HEK293 (cell line): ENCODE measurements around the gene ATXN10.

ENCODE experiments used
- CTCF ChIA-PET: fragments of 350-600 bp; formaldehyde crosslinking; extraction: SDS; loops from one replicate; lab custom pipeline; 2021; ENCODE audit warnings: antibody characterized with exemption; lab: Yijun Ruan, JAX
- POLR2A ChIA-PET: fragments of 300-600 bp; formaldehyde crosslinking; extraction: SDS; loops from one replicate; lab custom pipeline; 2020; ENCODE audit warnings: antibody characterized with exemption, inconsistent platforms; lab: Yijun Ruan, JAX
- H3K27ac ChIP-seq: fragments of 200-500 bp; sonication (Bioruptor generic); 2 replicates; pipeline ENCODE4 v1.5.1; 2014; ENCODE audit warnings: low read depth, low read length, control low read depth, inconsistent platforms; ENCODE audit errors: extremely low read depth
- H3K36me3 ChIP-seq, 2 experiments: fragments of 200-500 bp in 1 of 2; sonication (Bioruptor generic) in 1 of 2; 1 replicate in 1 of 2; 2 replicates in 1 of 2; pipeline ENCODE4 v1.5.1; 2014 to 2017; ENCODE audit warnings: inconsistent platforms in 2 of 2, low read length in 2 of 2; ENCODE audit not compliant: control insufficient read depth in 2 of 2, insufficient read depth in 1 of 2
- H3K4me1 ChIP-seq: fragments of 200-500 bp; sonication (Bioruptor generic); 2 replicates; pipeline ENCODE4 v1.5.1; 2014; ENCODE audit warnings: mild to moderate bottlenecking, low read length, inconsistent platforms; ENCODE audit not compliant: control insufficient read depth, insufficient read depth
- H3K4me3 ChIP-seq: 2 replicates; pipeline ENCODE4 v1.5.1; 2011; ENCODE audit warnings: low read depth, mild to moderate bottlenecking, control low read depth, low read length, moderate library complexity
- H3K9me3 ChIP-seq: fragments of 200-500 bp; sonication (Bioruptor generic); 2 replicates; pipeline ENCODE4 v1.5.1; 2014; ENCODE audit warnings: low read depth, low read length, inconsistent platforms; ENCODE audit not compliant: control insufficient read depth, insufficient read depth
- GLIS1 ChIP-seq: fragments of 450-650 bp; formaldehyde crosslinking; IDR thresholded peaks from 2 replicates; pipeline ENCODE4 v1.5.1; 2016; ENCODE audit warnings: missing biosample characterization, missing genetic modification characterization
- HOXA7 ChIP-seq: sonication (generic); formaldehyde crosslinking; IDR thresholded peaks from 2 replicates; pipeline ENCODE4 v1.8.1; 2022; ENCODE audit warnings: missing genetic modification reagents, borderline replicate concordance
- KLF16 ChIP-seq: fragments of 450-650 bp; formaldehyde crosslinking; IDR thresholded peaks from 2 replicates; pipeline ENCODE4 v1.5.1; 2017; ENCODE audit warnings: missing biosample characterization, missing genetic modification characterization
- PRDM1 ChIP-seq: fragments of 450-650 bp; formaldehyde crosslinking; IDR thresholded peaks from 2 replicates; pipeline ENCODE4; 2016; ENCODE audit warnings: missing biosample characterization, missing genetic modification characterization
- ZBTB21 ChIP-seq: fragments of 450-650 bp; formaldehyde crosslinking; IDR thresholded peaks from 2 replicates; pipeline ENCODE4 v1.5.1; 2017; ENCODE audit warnings: missing biosample characterization, missing genetic modification characterization
- ZBTB7A ChIP-seq: fragments of 450-650 bp; formaldehyde crosslinking; IDR thresholded peaks from 2 replicates; pipeline ENCODE4 v1.5.1; 2016; ENCODE audit warnings: low read depth, missing biosample characterization, missing genetic modification characterization
- ZFP37 ChIP-seq: fragments of 450-650 bp; formaldehyde crosslinking; IDR thresholded peaks from 2 replicates; pipeline ENCODE4 v1.5.1; 2016; ENCODE audit warnings: missing biosample characterization, missing genetic modification characterization
- ZFP41 ChIP-seq: fragments of 450-650 bp; formaldehyde crosslinking; IDR thresholded peaks from 2 replicates; pipeline ENCODE4 v1.5.1; 2016; ENCODE audit warnings: missing biosample characterization, missing genetic modification characterization, borderline replicate concordance
- ZIC2 ChIP-seq: fragments of 450-650 bp; formaldehyde crosslinking; IDR thresholded peaks from 2 replicates; pipeline ENCODE4 v1.5.1; 2016; ENCODE audit warnings: missing biosample characterization, missing genetic modification characterization
- ZNF138 ChIP-seq: fragments of 450-650 bp; formaldehyde crosslinking; IDR thresholded peaks from 2 replicates; pipeline ENCODE4 v1.5.1; 2016; ENCODE audit warnings: missing biosample characterization, missing genetic modification characterization, borderline replicate concordance
- ZNF157 ChIP-seq: fragments of 450-650 bp; formaldehyde crosslinking; IDR thresholded peaks from 2 replicates; pipeline ENCODE4 v1.5.1; 2016; ENCODE audit warnings: missing biosample characterization, missing genetic modification characterization
- ZNF221 ChIP-seq: fragments of 450-650 bp; formaldehyde crosslinking; IDR thresholded peaks from 2 replicates; pipeline ENCODE4 v1.5.1; 2017; ENCODE audit warnings: missing biosample characterization, missing genetic modification characterization, borderline replicate concordance
- ZNF292 ChIP-seq: fragments of 450-650 bp; formaldehyde crosslinking; IDR thresholded peaks from 2 replicates; pipeline ENCODE4 v1.5.1; 2016; ENCODE audit warnings: low read depth, missing biosample characterization, missing genetic modification characterization, borderline replicate concordance
- ZNF391 ChIP-seq: fragments of 450-650 bp; formaldehyde crosslinking; IDR thresholded peaks from 2 replicates; pipeline ENCODE4 v1.5.1; 2016; ENCODE audit warnings: low read depth, missing biosample characterization, missing genetic modification characterization, borderline replicate concordance
- ZNF426 ChIP-seq: fragments of 450-650 bp; formaldehyde crosslinking; IDR thresholded peaks from 2 replicates; pipeline ENCODE4 v1.5.1; 2017; ENCODE audit warnings: missing biosample characterization, missing genetic modification characterization, mild to moderate bottlenecking, inconsistent platforms, moderate library complexity
- ZNF501 ChIP-seq: fragments of 450-650 bp; formaldehyde crosslinking; IDR thresholded peaks from 2 replicates; pipeline ENCODE4 v1.5.1; 2016; ENCODE audit warnings: missing biosample characterization, missing genetic modification characterization
- ZNF514 ChIP-seq: fragments of 450-650 bp; formaldehyde crosslinking; IDR thresholded peaks from 2 replicates; pipeline ENCODE4 v1.5.1; 2016; ENCODE audit warnings: missing biosample characterization, missing genetic modification characterization
- ZNF626 ChIP-seq: fragments of 450-650 bp; sonication (Bioruptor Pico); formaldehyde crosslinking; IDR thresholded peaks from 2 replicates; pipeline ENCODE4 v1.5.1; 2018; ENCODE audit warnings: missing biosample characterization, missing genetic modification characterization, inconsistent platforms
- ZNF660 ChIP-seq: fragments of 450-650 bp; IDR thresholded peaks from 2 replicates; pipeline ENCODE4 v1.5.1; 2018; ENCODE audit warnings: missing biosample characterization, mild to moderate bottlenecking, missing genetic modification characterization
- ZNF692 ChIP-seq: fragments of 450-650 bp; formaldehyde crosslinking; IDR thresholded peaks from 2 replicates; pipeline ENCODE4 v1.5.1; 2016; ENCODE audit warnings: missing biosample characterization, missing genetic modification characterization
- ZNF843 ChIP-seq: fragments of 450-650 bp; formaldehyde crosslinking; IDR thresholded peaks from 2 replicates; pipeline ENCODE4 v1.5.1; 2016; ENCODE audit warnings: missing biosample characterization, missing genetic modification characterization
- ZXDB ChIP-seq: fragments of 450-650 bp; formaldehyde crosslinking; IDR thresholded peaks from 2 replicates; pipeline ENCODE4 v1.5.1; 2016; ENCODE audit warnings: missing biosample characterization, missing genetic modification characterization
- TF ChIP-seq, protein P1 (sequence below): fragments of 450-650 bp; formaldehyde crosslinking; IDR thresholded peaks from 2 replicates; pipeline ENCODE4 v1.5.1; 2016; ENCODE audit warnings: missing biosample characterization, missing genetic modification characterization
- TF ChIP-seq, protein P2 (sequence below): fragments of 450-650 bp; IDR thresholded peaks from 2 replicates; pipeline ENCODE4 v1.5.1; 2018; ENCODE audit warnings: missing biosample characterization, mild to moderate bottlenecking, missing genetic modification characterization
- TF ChIP-seq, protein P3 (sequence below): fragments of 450-650 bp; formaldehyde crosslinking; IDR thresholded peaks from 2 replicates; pipeline ENCODE4 v1.5.1; 2016; ENCODE audit warnings: missing biosample characterization, missing genetic modification characterization

Gene ATXN10

DNA sequence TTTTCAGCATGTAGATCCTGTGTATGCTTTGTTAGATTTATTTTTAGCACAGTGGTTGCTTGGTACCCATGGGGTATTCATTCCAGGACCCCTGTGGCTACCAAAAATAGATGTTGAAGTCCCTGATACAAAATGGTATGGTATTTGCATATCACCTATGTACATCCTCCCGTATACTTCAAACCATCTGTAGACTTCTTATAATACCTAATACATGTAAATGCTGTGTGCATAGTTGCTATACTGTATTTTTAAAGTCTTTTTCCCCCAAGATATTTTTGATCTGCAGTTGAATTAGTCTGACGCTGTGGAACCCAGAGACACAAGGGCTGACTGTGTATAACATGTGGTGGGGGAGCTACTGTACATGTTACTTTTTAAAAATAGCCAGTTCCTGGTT is 101.1 kb downstream of the ATXN10 start:
- H3K4me1 ChIP-seq: no peaks in the 10 kb centered on the region
- ChIA-PET POLR2A (no interaction called here), CTCF (interaction anchor here (0.8 to 1.3 kb wide), 2 partner anchors 13 to 91 kb away, joined by 4 read pairs; no protein-coding TSS in a partner anchor)
- peaks cover 5 to 7% of the 10 kb centered on the region in 2 experiments; a peak in 2 of 3 replicates for H3K36me3 ChIP-seq
- H3K27ac ChIP-seq: no peak overlapping the region
- no peaks in the 10 kb centered on the region for H3K9me3 ChIP-seq
- TF ChIP-seq PRDM1 (tag by site-specific recombination) (no peak), ZBTB7A (tag by site-specific recombination) (no peak), ZFP41 (tag by site-specific recombination) (no peak), GLIS1 (tag by site-specific recombination) (no peak), ZNF391 (tag by site-specific recombination) (no peak), ZNF426 (tag by site-specific recombination) (no peak)
- TF ChIP-seq, all 188 proteins: peak for 0
- H3K4me3 ChIP-seq: no peak overlapping the region

DNA sequence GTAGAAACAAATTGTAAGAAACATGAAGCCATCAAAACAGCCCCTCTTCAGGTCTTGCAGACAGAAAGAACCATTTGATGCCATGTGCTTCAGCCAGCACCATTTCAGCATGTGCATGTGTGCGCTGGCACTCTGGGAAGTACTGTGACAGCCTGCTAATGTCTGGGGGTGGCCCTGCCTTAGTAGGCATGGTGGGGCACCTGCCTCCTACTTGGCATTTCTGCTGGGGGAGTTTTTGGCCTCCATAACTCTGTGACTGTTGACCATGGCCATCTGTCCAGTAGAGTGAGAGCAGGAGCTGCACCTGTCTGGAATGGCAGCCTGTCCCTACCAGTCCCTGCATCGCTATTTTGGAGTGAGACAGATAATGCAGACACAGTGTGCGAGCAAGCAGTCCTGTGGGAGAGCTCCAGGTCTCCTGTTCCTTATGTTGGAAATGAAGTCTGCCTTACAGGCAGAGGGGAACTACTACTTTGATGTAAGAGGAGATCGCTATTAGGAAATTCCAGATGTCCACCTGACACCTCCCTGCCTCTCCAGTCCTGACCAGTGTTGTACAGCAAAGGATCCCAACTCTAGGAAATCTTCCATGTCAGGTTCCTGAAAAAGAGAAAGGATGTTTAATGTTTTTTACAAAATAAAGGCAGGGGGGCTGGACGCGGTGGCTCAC is 102.5 kb downstream of the ATXN10 start:
- ChIA-PET POLR2A (no interaction called here), CTCF (interaction anchor here (0.6 kb wide), 1 partner anchor 27 kb away, joined by 3 read pairs; no protein-coding TSS in a partner anchor)
- Histone ChIP-seq H3K4me1 (no peaks in the 10 kb centered on the region), H3K27ac (0 out of 2 replicates have a peak overlapping the region, but pooled peaks have one; percentile 9), H3K36me3 (peaks cover 5 to 8% of the 10 kb centered on the region in 2 experiments; a peak in 2 of 3 replicates), H3K4me3 (no peak overlapping the region), H3K9me3 (no peaks in the 10 kb centered on the region)
- no peak for TF ChIP-seq ZNF221 (tag by site-specific recombination)
- no peak for TF ChIP-seq ZNF514
- TF ChIP-seq, protein P1, sequence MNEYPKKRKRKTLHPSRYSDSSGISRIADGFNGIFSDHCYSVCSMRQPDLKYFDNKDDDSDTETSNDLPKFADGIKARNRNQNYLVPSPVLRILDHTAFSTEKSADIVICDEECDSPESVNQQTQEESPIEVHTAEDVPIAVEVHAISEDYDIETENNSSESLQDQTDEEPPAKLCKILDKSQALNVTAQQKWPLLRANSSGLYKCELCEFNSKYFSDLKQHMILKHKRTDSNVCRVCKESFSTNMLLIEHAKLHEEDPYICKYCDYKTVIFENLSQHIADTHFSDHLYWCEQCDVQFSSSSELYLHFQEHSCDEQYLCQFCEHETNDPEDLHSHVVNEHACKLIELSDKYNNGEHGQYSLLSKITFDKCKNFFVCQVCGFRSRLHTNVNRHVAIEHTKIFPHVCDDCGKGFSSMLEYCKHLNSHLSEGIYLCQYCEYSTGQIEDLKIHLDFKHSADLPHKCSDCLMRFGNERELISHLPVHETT (tag by site-specific recombination): no peak
- no peak for TF ChIP-seq ZFP37 (tag by site-specific recombination)
- TF ChIP-seq ZIC2 (tag by site-specific recombination): no peak
- no peak for TF ChIP-seq GLIS1 (tag by site-specific recombination)
- no peak for TF ChIP-seq ZNF660

- no peak overlapping the region for H3K27ac ChIP-seq
- H3K9me3 ChIP-seq: no peaks in the 10 kb centered on the region
- ChIA-PET POLR2A (no interaction called here), CTCF (no interaction called here)
- H3K4me1 ChIP-seq: no peaks in the 10 kb centered on the region
- no peak overlapping the region for H3K4me3 ChIP-seq
- TF ChIP-seq ZNF157 (tag by site-specific recombination): no peak
- TF ChIP-seq ZXDB (tag by site-specific recombination): no peak
- TF ChIP-seq ZNF138: no peak
- no peak for TF ChIP-seq ZBTB21 (tag by site-specific recombination)
- TF ChIP-seq ZNF514: no peak
- TF ChIP-seq ZNF692: no peak
- TF ChIP-seq ZNF626: no peak
- TF ChIP-seq, protein P2, sequence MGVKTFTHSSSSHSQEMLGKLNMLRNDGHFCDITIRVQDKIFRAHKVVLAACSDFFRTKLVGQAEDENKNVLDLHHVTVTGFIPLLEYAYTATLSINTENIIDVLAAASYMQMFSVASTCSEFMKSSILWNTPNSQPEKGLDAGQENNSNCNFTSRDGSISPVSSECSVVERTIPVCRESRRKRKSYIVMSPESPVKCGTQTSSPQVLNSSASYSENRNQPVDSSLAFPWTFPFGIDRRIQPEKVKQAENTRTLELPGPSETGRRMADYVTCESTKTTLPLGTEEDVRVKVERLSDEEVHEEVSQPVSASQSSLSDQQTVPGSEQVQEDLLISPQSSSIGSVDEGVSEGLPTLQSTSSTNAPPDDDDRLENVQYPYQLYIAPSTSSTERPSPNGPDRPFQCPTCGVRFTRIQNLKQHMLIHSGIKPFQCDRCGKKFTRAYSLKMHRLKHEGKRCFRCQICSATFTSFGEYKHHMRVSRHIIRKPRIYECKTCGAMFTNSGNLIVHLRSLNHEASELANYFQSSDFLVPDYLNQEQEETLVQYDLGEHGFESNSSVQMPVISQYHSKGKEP: no peak
- TF ChIP-seq KLF16 (tag by site-specific recombination): no peak
- no peak for TF ChIP-seq ZNF292 (tag by site-specific recombination)
- TF ChIP-seq ZNF426 (tag by site-specific recombination): no peak
- no peak for TF ChIP-seq ZNF501 (tag by site-specific recombination)
- TF ChIP-seq, protein P3, sequence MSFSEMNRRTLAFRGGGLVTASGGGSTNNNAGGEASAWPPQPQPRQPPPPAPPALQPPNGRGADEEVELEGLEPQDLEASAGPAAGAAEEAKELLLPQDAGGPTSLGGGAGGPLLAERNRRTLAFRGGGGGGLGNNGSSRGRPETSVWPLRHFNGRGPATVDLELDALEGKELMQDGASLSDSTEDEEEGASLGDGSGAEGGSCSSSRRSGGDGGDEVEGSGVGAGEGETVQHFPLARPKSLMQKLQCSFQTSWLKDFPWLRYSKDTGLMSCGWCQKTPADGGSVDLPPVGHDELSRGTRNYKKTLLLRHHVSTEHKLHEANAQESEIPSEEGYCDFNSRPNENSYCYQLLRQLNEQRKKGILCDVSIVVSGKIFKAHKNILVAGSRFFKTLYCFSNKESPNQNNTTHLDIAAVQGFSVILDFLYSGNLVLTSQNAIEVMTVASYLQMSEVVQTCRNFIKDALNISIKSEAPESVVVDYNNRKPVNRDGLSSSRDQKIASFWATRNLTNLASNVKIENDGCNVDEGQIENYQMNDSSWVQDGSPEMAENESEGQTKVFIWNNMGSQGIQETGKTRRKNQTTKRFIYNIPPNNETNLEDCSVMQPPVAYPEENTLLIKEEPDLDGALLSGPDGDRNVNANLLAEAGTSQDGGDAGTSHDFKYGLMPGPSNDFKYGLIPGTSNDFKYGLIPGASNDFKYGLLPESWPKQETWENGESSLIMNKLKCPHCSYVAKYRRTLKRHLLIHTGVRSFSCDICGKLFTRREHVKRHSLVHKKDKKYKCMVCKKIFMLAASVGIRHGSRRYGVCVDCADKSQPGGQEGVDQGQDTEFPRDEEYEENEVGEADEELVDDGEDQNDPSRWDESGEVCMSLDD (tag by site-specific recombination): no peak
- no peak for TF ChIP-seq ZNF843 (tag by site-specific recombination)
- no peak for TF ChIP-seq HOXA7 (CRISPR knock-in tag)
- H3K36me3 ChIP-seq: peaks cover 5 to 12% of the 10 kb centered on the region in 2 experiments; a peak in 2 of 3 replicates
Measured at GRCh38 chr22:45775062-45775461, 103.4 kb downstream of the ATXN10 start.
